Endothelial cell (in vitro differentiated cells): ENCODE data around the gene NME4. TPM values are rescaled to one million over a fixed set of nuclear protein-coding genes. Genes with fewer than 3 reads are reported as not detected.

Experiments used
- DNase-seq: peaks from one replicate; pipeline ENCODE4 v3.0.0; 2021; ENCODE audit warnings: low spot score
- H3K27ac Mint-ChIP-seq: one replicate; pipeline ENCODE4 v1.8.0; 2021; ENCODE audit warnings: mixed read lengths, inconsistent platforms; ENCODE audit not compliant: unreplicated experiment
- H3K27me3 Mint-ChIP-seq: one replicate; pipeline ENCODE4 v1.8.0; 2021; ENCODE audit warnings: mild to moderate bottlenecking, moderate library complexity, mixed read lengths, inconsistent platforms; ENCODE audit not compliant: unreplicated experiment
- H3K36me3 Mint-ChIP-seq: one replicate; pipeline ENCODE4 v1.8.0; 2021; ENCODE audit warnings: mild to moderate bottlenecking, low read depth, mixed read lengths, inconsistent platforms; ENCODE audit not compliant: unreplicated experiment
- H3K4me1 Mint-ChIP-seq: one replicate; pipeline ENCODE4 v1.8.0; 2021; ENCODE audit warnings: mild to moderate bottlenecking, mixed read lengths, inconsistent platforms; ENCODE audit not compliant: unreplicated experiment
- H3K4me3 Mint-ChIP-seq: one replicate; pipeline ENCODE4 v1.8.0; 2021; ENCODE audit warnings: mild to moderate bottlenecking, mixed read lengths, inconsistent platforms; ENCODE audit not compliant: unreplicated experiment
- H3K9me3 Mint-ChIP-seq: one replicate; pipeline ENCODE4 v1.8.0; 2021; ENCODE audit warnings: mixed read lengths, inconsistent platforms; ENCODE audit not compliant: unreplicated experiment
- CTCF ChIP-seq: fragments of 200-600 bp; sonication (generic); IDR thresholded peaks from one replicate; pipeline ENCODE4 v1.5.0; 2021; ENCODE audit warnings: antibody characterized with exemption; ENCODE audit not compliant: unreplicated experiment
- total RNA-seq: library from RNA; stranded (reverse); fragmentation: NEBNext Ultra II Directional; extraction: Animal tissue kit (Norgen Biotek cat#: 25700); gene quantifications from one replicate; pipeline ENCODE4 v1.2.1, GENCODE V29; 2021; ENCODE audit not compliant: unreplicated experiment

NME4 gene
- total RNA-seq, 1 donor from 2014 or later, result 139 TPM

DNA sequence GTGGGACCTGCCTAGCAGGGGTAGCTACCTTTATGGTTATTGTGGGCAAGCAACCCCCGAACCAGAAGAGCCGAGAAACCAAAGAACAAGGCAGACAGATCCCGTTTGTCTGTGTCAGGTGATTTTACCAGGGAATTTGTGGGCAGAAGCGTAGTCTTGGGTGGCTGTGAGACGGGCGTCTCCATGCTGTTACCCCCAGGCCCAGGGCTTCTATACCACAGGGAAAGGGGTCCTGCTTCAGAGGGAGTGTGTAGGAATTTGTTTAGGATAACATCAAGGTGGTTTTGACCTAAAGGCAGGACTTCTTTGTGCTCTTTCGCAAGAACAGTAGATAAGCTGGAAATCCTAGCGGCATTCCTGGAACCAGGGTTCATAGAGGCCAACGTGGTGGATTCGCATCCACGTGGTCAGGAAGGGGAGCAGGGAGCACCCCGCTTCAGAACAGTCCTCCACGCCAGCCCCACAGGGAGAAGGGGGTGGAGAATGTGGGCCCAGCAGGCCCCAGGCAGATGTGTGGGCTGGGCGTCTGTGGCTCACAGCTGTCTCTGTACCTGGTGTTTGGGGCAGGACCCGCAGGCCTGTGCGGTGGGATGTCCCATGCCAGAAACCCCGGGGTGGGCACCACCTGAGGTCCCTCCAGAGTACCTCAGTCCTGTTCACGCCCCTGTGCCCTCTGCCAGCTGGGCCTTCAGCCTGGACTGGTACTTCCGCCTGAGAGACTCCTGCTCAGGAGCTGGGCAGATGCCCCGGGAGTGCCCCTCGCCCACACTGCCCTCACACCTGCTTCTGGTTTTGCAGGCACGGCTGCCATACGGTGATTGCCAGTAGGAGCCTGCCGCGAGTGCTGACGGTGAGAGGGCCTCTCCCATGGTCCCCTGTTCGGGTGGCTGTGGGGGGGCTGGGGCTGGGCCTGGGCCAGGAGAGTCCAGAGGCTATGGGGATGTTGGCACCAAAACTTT is 8.8 kb downstream of the NME4 start:
- no peak overlapping the region for H3K27ac Mint-ChIP-seq
- H3K36me3 Mint-ChIP-seq, result no peaks in the 10 kb centered on the region
- H3K9me3 Mint-ChIP-seq, result no peaks in the 10 kb centered on the region
- DNase-seq, result no peak
- TF ChIP-seq CTCF, result no peak
- H3K27me3 Mint-ChIP-seq, result peaks cover 7% of the 10 kb centered on the region
- no peaks in the 10 kb centered on the region for H3K4me1 Mint-ChIP-seq
- H3K4me3 Mint-ChIP-seq, result no peak overlapping the region

DNA sequence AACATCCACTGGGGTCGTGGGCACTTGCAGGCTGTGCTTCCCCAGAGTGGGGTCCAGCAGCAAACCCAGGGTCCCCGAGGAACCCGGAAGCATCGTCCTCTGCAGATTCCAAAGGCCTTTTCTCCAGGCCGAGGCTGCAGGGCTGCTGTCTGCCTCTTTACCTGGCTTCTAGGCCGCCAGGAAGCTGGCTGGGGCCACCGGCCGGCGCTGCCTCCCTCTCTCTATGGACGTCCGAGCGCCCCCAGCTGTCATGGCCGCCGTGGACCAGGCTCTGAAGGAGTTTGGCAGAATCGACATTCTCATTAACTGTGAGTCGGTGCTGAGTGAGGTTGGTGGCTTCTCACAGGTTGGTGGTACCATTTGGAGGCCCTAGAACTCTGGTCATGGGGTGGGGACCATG is 10.3 kb downstream of the NME4 start:
- no peak for TF ChIP-seq CTCF
- Mint-ChIP-seq H3K27ac (no peak overlapping the region), H3K9me3 (no peaks in the 10 kb centered on the region)

GRCh38 chr16:410516-411178 is 13.6 kb downstream of the NME4 start:
- H3K36me3 Mint-ChIP-seq, result no peaks in the 10 kb centered on the region
- no peaks in the 10 kb centered on the region for H3K9me3 Mint-ChIP-seq
- no peak for DNase-seq
- no peak overlapping the region for H3K27ac Mint-ChIP-seq
- H3K4me3 Mint-ChIP-seq, result no peak overlapping the region
- peaks cover 2% of the 10 kb centered on the region for H3K27me3 Mint-ChIP-seq
- no peak for TF ChIP-seq CTCF
- no peaks in the 10 kb centered on the region for H3K4me1 Mint-ChIP-seq

More for the DNA sequence above, 10.3 kb downstream of the NME4 start:
- DNase-seq, result no peak
- Mint-ChIP-seq H3K4me3 (no peak overlapping the region), H3K27me3 (peaks cover 5% of the 10 kb centered on the region), H3K36me3 (no peaks in the 10 kb centered on the region), H3K4me1 (no peaks in the 10 kb centered on the region)

DNA sequence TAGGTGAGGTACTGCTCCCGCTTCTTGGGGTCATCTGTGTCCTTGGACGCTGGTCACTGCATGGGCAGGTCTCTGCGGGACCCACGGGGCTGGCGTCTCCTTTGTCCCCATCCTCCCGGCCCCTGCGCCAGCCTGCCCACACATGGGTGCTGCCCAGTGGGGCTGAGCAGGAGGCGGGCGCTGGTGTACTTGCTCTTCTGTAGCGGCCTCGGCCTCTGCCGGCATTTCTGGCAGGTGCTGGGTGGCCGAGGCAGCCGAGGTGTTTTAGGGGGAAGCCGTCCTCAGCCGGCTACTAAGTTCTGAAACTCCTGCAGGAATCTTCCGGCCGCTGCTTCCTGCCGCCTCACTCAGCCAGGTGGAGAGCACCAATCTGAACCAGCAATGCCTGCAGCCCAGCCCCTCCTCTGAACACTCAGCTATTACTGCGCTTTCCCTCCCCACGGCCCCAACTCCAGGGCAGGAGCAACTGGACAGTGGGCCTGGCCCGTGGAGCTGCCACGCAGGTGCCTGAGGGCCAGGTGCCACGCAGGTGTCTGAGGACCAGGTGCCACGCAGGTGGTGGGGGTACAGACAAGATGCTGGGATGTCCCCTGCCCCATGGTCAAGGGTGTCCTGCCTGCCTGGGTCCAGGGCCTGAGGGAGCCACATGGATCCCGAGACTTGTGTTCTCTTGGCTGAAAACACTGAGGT is 14.7 kb downstream of the NME4 start:
- no peaks in the 10 kb centered on the region for H3K4me1 Mint-ChIP-seq
- TF ChIP-seq CTCF, result no peak
- peaks cover 2% of the 10 kb centered on the region for H3K27me3 Mint-ChIP-seq
- H3K27ac Mint-ChIP-seq, result no peak overlapping the region
- no peaks in the 10 kb centered on the region for H3K9me3 Mint-ChIP-seq
- H3K36me3 Mint-ChIP-seq, result no peaks in the 10 kb centered on the region
- H3K4me3 Mint-ChIP-seq, result no peak overlapping the region
- DNase-seq, result no peak
